GM18873 (cell line): ENCODE results near the gene USE1.

ENCODE experiments used
- ATAC-seq: cut with Tn5 transposase; IDR thresholded peaks from one replicate; pipeline ENCODE4 v1.9.1; 2021; ENCODE audit warnings: mild to moderate bottlenecking, moderate library complexity, moderate number of reproducible peaks; ENCODE audit not compliant: unreplicated experiment, low FRiP score

USE1 gene

DNA sequence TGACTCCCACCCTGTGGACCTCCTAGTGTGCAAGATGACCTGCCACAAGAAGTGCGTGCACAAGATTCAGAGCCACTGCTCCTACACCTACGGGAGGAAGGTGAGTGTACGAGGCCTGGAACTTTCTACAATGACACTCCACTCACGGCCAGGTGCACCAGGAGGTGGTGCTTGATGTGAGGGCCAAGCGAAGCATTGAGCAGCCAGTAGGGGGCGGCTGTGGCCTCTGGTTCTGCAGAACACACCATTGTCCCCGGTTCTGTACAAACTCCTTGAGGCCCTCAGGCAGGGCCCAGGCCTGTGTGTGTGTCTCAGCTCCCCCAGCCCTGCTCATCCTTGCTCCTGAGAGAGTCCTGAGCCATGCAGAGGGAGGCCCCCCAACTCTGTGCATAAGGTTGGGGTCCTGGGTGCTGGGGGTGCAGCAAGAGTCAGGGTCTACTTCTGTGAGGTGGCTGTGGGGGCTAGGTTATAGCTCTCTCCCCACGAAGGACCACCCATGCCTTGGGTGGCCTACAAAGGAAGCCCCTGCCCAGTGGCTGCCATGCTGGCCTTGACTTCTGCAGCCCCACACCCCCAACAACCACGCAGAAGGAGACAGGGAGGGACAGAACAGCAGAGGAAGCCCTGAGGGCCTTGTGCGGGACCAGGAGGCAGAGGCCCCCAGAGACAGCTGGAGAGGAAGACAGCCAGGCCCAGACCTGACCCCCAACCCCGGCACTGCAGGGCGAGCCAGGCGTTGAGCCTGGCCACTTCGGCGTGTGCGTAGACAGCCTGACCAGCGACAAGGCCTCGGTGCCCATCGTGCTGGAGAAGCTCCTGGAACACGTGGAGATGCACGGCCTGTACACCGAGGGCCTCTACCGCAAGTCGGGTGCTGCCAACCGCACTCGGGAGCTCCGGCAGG is 9.7 kb upstream of the USE1 start:
- ATAC-seq = no peak

DNA sequence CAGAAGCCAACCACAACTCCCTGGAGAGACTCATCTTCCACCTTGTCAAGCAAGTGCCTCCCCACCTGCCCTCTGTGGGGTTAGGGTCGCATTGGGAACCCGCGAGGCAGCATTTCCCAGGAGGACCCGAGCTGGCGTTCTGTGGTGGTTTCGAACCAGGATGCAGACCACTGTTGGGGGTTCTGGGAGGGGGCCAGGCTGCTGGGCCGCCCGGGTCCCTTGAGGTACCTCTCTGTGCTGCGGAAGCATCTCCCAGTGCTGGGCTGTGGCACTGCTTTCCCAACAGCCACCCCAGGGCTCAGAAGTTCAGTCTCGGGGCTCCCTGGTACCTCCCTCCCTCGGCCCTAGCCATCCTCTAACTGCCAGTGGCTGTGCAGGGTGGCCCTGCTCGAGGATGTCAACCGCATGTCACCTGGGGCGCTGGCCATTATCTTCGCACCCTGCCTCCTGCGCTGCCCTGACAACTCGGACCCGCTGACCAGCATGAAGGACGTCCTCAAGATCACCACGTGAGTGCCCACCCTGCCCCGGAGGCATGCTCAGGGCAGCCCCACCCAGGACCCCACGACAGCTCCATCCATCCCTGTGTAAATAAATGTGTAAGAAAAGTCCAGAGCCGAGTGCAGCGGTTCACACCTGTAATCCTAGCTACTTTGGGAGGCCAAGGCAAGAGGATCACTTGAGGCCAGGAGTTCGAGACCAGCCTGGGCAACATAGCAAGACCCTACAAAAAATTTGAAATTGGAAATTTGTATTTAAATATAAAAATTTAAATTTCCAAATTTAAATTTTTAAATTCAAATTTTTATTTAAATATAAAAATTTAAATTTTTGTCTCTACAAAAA is 8.2 kb upstream of the USE1 start:
- no peak for ATAC-seq

DNA sequence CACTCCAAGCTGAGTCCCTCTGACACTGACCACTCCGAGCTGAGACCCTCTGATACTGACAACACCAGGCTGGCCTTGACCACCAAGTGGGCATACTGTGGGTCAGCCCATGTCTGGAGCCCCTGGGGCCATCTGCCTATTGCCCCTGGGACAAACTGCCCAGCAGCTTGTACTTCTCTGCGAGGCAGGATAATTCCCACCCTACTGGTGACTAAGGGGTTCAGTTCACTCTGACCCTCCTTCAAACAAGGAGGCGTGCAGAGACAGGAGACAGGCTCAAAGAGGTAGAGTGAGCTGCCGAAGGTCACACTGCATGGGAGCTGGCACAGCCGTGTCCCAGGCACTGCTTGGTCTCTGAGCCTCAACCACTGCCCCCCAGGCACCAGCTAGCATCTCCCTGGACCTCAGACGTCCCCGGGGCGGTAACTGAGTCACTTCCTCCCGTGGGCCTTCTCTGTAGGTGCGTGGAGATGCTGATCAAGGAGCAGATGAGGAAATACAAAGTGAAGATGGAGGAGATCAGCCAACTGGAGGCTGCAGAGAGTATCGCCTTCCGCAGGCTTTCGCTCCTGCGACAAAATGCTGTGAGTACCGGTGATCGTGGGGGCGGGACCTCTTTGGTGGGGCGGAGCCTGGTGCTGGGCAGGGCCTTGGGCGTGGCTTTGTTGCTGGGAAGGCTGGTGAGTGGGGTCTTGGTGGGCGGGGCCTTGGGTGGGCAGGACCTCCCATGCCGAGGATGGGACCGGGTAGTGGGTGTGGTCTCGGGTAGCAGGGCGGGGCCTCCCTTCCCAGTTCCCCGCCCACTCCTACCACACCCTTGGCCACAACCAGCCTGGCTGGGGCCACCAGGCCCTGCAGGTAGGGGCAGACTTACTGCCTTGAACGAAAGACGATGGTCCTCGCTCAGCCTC is 5.8 kb upstream of the USE1 start:
- ATAC-seq = no peak

DNA sequence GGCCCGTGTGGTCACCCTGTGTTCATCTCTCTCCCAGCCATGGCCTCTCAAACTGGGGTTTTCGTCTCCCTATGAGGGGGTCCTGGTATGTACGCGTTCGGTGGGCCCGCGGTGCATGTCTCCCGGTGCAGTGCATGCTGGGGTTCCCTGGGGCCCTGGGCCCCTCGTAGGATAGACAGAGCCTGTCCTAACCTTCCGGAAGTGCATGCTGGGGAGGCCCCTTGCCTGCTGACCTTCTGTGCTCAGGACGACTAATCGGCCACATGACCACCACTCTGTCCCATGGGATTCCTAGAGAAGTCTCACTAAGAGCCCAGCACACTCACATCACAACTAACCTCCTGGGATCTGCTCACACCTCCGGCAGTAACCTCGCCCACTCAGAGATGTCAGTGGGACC is 4.9 kb upstream of the USE1 start:
- ATAC-seq = no peak

DNA sequence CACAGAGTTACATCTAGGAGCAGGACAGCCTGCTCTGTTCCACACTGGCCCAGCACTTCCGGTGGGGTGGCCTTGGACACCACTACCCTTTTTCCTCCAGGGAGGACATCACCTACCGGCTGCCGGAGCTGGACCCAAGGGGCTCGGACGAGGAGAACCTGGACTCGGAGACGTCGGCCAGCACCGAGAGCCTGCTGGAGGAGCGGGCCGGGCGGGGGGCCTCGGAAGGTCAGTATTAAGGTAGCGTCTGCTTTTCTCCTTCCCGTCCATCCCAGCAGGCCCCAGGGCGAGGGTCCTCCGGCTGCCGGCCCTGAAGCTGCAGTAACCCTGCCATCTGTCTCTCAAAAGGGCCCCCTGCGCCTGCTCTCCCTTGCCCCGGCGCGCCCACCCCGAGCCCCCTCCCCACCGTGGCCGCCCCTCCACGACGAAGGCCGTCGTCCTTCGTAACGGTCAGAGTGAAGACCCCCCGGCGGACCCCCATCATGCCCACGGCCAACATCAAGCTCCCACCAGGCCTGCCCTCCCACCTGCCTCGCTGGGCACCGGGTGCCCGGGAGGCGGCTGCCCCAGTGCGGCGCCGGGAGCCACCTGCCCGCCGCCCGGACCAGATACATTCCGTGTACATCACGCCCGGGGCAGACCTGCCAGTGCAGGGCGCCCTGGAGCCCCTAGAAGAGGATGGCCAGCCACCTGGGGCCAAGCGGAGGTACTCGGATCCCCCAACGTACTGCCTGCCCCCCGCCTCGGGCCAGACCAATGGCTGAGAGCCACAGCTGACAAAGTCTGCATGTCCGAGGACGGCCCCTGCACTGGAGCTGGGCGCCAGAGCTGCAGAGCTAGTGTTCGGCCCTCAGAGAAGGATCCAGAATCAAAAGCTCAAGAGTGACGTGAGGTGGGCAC is 3.4 kb upstream of the USE1 start:
- no peak for ATAC-seq

DNA sequence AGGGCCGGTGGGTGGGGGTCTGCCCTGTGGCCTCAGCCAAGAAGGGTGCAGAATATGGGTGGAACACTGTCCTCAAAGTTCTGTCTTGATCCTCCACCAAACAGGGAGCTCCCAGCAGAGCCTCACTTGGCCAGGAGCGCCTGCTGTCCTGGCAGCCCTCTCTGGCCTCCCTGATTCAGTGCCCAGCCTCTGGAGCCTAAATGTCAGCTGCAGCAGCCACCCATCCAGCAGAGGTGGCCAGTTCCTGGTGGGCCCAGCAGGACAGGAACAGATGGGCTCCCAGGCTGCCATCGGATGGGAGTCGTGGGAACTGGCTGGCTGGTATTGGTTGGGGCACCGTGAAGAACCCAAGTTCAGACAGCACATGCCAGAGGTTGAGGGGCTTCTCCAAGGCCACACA is 1.8 kb upstream of the USE1 start:
- no peak for ATAC-seq

DNA sequence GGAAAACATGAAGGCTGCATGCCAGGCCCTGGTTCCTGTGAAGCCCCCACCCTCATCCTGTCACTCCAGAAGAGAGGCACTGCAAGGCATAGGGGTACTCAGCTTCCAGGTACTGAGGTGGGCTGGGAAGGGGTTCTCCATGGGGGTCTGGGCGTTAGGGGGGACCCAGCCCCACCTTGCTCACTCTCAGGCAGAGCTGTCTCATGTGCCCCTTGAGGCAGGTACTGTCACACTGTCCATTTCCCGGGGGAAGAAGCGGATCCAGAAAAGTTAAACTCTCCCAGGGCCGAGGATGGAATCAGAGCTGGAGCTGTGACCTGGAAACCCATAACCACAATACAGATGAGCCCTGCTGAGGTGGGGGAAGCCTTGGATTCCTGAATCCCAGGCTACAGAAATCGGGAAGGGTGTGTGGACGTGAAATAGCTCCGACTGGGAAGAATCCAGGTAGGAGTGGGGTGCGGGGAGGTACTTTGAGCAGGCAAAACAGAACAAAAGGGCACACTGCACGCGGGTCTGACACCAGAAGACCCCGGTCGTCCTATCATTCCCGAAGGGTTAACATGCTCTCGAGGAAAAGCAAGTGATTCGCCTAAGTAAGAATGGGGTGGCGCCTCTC is 540 bp upstream of the USE1 start:
- ATAC-seq = no peak

DNA sequence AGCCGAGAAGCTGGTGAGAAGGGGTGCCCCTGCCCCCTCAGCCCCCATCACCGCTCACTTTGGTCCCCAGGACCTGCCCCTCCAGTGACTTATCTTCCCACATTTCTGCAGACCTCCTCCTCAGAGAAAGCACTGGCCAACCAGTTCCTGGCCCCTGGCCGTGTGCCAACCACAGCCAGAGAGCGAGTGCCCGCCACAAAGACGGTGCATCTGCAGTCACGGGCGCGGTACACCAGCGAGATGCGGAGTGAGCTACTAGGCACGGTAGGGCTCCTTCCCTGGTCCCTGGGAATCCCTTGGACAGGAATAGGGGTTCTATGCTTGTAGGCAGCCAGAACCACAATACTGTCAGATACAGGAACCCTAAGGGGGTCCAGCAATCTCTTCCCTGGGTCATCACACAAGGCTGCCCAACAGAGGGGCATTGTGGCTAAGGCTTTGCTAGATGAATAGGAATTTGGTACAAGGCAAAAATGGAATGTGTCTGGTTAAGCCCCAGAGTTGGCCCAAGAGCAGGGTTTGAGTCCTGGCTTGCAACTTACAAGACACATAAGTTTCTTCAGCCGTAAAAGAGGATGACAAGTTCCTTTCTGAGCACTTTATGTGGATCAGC is 1.0 kb downstream of the USE1 start:
- ATAC-seq = no peak

DNA sequence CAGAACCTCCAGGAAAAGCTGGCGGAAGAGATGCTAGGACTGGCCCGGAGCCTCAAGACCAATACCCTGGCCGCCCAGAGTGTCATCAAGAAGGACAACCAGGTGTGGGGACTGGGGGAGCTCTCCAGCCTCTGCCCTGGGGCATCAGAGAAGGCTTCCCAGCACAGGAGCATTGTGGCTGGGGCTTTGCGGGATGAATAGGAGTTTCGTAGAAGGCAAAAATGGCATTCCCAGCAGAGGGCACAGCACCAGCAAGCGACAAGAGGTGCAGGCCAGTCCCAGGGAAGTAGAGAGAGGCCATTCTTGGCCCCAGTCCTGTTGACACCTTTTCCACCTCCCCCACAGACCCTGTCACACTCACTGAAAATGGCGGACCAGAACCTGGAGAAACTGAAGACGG is 4.1 kb downstream of the USE1 start:
- no peak for ATAC-seq

DNA sequence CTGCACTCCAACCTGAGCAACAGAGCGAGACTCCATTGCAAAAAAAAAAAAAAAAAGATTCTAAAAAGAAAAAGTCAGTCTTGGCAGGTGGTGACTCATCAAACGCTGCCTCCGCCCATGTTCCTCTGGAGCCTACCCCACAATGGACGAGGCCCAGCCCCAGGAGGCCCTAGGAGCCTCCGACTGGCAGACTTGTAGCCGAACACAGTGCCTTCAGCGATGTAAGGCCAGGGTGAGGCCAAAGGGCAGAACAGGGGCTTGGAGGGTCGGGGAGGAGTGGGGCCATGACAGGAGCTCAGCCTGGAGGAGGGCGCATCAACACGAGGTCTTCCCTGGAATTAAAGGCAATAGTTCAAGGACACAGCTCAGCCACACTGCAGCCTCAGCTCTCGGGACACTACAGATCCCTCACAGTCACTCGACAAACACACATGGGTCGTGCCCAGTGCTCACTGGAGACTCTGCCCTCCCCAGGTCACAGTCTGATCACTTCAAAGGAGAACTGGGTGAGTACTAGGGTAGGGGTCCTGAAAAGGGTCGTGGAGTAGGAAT is 5.1 kb downstream of the USE1 start:
- ATAC-seq = no peak

DNA sequence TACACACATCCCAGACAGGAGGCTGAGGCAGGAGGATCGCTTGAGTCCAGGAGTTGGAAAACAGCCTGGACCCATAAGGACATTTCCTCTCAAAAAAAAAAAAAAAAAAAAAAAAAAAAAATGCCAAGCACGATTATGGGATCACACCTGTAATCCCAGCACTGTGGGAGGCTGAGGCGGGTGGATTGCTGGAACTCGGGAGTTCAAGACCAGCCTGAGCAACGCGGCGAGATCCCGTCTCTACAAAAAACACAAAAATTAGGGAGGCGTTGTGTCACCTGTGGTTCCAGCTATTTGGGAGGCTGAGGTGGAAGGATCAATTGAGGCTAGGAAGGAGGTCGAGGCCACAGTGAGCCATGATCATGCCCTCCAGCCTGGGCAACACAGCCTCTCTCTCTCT is 9.9 kb downstream of the USE1 start:
- ATAC-seq = no peak

DNA sequence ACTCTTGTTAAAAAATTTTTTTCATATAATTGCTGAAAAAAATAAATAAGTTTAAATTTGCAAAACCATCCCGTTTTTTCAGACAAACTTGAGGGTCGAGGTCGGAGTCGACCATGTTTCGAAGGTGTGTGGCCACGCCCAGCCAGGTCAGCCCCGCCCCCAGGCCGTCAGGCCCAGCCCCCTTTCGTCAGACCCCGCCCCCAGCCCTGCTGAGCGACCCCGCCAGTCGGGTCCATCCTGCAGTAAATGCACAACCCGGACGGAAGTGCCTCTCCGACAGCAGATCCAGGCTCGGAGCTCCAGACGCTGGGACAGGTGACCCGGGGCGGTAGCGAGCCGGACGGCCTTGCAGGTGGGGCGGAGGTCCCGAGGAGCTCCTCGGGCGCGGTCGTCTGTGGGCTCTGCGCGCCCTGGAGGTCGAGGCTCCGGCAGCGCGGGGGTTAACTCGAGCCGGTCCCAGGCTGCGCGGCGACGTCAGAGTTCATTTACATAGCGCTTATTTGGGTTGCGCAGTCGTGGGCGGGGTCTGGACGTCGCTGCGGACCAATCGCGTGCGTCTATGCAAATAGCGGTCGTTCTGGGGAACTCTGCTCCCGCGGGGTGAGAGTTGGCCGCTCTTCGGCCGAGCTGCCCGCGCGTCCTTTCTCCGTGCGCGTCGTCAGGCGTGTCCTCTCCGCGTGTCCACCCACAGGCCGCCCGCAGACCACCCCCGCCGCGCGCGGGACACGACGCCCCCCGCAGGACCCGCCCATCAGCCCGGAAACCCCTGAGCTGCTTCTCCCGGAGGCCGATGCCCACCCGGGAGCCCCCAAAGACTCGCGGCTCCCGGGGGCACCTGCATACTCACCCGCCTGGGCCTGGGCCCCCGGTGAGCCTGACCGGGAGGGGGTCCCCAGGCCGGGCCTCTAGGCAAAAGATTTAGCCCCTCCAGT is 11.1 kb downstream of the USE1 start, which contains the start of gene OCEL1:
TSS of gene OCEL1 (plus strand) at position 225 of the 932 bp plus-strand sequence. CDS start at position 247, 22 bp downstream.
- peak; percentile 91 for ATAC-seq

DNA sequence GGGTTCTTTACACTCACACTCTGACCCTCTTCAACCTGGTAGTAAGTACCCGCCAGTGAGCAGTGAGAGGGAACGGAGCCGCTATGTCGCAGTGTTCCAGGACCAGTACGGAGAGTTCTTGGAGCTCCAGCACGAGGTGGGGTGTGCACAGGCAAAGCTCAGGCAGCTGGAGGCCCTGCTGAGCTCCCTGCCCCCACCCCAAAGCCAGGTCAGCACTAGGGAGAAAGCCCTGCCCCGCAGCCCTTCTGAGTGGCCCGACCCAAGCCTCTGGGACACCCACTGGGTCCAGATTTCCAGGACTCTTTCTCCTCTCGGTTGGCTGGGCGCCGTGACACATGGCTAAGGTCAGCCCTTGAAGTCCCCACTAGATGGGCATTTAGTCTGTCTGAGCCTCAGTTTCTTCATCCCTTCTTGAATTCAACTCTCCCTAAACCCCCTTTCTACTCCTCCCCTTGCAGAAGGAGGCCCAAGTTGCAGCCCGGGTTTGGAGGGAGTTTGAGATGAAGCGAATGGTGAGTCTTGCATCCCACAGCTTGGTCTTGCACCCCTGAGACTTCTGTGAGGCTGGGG is 12.7 kb downstream of the USE1 start:
- ATAC-seq = no peak

DNA sequence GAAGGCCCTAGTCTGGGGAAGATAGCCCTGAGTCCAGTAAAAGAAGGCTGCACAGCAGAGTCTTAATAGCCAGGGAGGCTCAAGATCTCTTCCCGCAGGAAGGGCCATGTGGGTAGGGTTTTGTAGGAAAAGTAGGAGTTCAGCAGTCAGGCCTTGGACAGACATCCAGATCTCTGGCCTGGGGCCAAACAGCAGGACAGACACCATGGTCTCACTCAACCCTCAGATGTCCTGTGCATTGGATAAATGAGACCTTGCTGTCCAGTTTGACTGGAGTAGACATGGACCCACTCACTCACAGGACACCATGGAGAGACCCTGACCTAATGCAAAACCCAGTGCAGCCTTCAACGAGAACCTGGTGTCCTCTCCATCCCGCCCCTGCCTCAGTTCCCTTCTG is 14.7 kb downstream of the USE1 start:
- no peak for ATAC-seq

DNA sequence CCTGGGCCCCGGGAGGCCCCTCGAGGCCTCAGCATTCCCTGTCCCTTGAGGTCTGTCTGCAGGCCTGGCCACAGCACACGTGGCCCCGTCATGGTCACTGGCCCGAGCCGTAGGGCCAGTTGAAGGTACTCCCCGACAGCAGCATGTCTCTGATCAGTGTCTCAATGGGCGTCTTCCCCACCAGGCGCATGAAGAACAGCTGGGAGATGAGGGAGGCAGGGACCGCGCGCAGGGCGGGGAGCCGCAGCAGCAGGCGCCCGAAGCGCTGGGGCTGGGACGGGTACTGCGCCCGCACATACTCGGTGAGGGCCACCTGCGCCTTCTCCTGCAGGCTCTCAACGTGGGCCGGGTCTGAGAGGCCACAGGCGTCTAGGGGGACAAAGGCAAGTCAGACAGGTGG is 17.1 kb downstream of the USE1 start:
- ATAC-seq = no peak

DNA sequence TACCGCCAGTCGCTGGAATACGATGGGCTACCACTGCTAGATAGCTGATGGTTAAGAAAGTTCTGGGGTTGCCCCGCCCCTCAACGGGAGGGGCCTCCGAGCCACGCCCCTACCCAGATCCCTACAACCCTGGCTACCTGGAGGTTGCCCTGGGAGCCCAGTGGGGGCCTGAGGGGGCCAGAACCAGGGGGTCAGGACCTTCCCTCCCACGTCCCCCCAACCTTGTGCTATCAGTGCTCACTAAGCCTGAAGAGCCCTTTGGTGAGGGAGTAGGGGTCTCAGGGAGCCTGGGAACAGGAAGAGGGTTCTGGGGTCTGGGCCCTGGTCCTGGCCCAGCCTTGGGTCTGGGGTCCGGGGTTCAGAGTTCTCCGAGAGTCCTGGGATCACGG is 19.7 kb downstream of the USE1 start:
- peak; percentile 38 for ATAC-seq
